Stimulated activated CD8-positive, alpha-beta memory T cell treated with anti-CD3 and anti-CD28 coated beads, Interleukin-15, amount 100 ng/mL, for 24 hours (primary cell): ENCODE data around the gene RNF4.

Experiments used
- DNase-seq: peaks from one replicate; pipeline ENCODE4 v3.0.0-alpha.2; 2020; ENCODE audit warnings: low read depth

RNF4 gene

DNA sequence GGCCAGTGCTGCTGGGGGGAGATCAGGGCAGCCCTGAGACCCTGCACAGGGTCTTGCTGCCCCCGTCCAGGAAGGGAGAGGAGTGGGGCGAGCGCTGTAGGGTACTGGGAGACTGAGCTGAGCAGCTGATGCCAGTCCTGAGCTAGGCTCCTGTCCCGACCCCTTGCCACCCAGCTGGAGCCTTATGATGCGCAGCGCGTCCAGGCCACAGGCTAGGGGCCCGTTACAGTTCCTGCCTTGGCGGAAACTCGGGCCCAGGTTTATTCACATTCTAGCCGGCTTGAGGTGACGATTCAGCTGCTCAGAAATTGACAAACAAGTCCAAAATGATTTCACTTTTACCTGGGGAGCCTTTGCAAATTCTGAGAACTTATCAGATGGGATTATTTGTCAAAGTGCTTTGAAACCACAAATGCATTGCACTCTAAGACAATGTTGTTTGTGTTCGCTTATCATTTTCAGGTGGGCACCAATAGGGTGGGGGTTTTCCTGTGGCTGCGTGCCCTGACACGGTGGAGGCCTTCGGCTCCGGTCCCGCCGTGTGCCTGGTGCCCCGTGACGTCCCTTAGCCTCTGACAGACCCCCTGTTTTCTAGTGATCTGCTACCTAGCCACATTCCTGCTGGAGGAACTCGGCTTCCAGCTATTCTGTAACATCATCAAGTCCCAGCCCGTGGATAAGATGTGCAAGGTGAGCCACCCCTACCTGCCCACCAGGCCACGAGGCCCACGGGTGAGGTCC lies 31.3 kb upstream of the RNF4 start:
- no peak for DNase-seq

DNA sequence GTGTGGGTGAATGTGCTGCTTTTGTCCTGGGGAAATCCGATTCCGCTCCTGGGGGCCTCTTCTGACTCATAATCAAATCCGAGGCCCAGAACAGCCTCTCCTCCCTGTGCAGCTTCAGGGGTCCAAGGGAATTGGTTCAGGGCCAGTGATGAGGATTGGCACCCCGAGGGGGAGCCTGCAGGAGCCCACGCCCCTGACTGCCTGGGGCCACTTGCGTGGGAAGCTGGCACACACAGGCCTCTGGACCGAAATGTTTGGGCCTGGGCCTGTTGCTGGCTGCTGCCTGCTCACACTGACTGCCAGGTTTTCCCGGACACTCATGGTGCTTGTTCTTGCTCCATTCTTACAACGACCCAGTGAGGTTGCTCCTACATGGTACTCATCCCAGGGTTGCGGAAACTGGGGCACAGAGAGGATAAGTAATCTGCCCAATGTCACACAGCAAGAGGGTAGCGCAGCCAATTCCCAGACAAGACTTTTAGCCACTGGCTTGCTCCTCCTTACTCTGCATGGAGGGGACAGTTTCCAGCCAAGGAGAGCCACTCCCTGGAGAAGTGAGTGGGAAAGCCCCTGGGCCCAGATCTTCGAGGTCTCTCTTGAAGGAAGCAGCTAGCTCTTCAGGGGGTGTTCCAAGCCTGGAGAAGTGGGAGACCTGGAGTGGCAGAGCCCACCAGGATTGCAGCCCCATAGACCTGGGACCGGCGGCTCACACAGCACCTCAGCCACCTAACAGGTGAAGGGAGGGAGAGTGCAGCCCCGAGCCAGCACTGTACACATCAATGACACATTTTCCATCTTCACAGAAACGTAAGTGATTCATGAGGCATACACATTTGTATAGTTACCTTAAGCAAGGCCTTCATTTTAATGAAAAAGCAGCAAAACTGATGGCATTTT lies 29.8 kb upstream of the RNF4 start:
- no peak for DNase-seq

- peak; percentile 28 for DNase-seq
Observed at GRCh38 chr4:2441393-2442174, 27.3 kb upstream of the RNF4 start.

DNA sequence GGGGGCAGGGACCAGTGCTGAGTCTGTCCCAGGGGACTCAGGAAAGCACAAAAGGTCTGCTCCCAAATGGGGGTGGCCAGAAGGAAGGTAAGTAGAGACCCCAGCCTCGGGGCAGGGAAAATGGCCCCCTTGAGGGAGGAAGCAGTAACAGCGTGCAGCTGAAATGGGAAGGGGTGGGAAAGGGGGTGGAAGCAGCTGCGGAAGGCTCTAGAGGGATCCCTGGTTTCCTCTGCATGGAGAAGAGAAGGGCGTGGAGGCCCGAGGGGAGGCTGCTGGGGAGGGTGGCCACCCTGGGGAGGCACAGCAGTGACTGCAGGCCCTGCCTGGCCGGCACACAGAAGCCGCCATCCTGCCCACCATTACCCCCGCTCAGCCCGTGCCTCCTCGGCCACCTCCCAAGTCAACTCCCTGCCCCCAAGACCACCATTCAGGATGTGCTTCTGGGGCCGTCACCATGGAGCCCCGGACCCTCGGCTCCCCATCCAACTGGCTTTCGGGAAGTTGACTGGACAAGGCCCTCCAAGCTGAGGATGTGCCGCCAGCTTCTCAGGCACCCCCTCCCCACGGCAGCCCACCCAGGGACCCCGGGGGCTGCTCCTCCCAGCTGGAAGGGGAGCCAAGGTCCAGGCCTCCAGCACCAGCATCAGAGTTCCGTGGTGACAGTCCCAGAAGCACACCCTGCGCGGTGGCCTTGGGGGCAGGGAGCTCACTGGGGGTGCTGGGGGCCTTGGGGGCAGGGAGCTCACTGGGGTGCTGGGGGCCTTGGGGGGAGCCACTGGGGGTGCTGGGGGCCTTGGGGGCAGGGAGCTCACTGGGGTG lies 26.5 kb upstream of the RNF4 start:
- no peak for DNase-seq

DNA sequence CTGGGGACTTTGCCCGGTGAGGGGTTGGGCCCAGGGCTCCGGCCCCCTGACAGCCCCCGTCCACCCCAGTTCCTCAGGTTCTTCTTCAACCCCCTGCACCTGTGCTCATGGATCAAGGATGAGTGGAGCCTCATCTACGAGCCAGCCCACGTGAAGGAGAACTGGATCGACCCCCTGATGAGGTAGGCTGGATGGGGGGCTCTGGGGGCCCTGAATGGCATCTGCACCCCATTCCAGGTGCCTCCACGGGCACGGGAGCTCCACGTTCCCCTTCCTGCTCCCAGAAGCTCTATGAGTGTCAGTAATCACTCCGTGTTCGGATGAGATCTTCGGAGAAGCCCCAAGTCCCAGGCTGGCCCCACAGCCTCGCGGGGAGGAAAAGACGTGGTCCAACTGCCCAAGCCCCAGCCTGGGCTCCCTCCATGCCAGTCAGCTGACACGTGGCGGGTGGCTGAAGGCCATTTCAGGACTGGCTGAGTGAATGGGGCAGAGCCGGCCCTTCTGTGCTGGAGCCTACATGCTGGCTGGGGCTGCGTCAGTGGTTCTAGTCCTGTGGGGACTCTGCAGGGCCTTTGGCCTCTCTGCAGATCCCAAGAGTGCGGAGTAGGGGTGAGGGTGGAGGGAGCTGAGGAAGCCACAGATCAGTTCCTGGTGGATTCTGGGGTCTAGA lies 25.7 kb upstream of the RNF4 start:
- no peak for DNase-seq

DNA sequence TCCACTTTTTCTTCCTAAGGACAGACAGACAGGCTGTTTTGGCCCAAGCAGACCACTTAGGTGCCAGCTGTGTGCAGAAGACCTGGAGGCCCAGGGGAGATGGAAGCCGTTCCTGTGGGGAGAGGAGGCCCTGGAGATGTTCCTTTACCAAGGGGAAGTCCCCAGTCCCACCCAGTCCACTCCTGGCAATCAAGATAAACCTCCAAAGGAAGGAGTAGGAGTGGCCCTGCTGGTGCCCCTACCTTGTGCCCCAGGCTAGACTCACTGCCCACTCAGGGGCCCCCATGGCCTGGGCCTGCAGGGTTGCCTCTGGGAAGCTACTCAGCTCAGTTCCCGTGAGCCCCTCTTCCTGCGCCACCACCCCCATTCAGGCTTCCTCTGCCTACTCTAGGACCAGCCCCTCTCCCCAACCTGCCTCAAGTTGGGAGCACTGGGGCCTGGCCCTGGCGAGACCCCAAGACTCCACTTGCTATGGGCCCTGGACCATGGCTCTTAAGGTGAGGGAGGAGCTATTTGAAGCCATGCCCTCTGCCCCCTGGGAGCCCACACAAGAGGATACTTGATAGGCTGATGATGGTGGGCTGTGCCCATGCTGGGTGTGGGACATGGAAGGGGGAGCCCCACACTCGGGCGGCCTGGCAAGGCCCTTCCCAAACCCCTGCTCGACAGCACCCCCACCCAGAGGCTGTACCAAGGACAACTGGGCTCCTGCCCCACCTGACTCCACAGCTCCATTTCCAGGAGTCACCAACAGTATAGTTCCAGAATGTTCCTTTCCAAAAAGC lies 24.8 kb upstream of the RNF4 start:
- no peak for DNase-seq

GRCh38 chr4:2445130-2445529 lies 23.8 kb upstream of the RNF4 start:
- no peak for DNase-seq

DNA sequence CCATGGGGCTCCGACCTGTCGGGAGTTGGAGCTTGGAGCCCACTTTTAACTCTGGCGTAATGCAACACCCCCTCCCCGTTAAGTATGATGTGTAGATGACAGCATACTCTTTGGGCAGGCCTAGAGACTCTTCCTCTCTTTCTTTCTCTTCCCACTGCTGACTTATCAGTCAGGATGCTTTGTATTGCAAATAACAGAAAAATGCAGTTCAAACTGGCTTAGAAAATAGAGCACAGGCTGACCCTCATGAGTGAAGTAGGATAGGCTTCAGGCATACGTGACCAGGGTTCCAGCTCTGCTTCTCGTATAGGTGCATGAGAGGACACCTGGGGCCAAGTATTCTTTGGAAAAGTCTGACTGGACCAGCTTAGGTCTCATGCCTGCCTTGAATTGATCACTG lies 23.3 kb upstream of the RNF4 start:
- DNase-seq, result no peak

DNA sequence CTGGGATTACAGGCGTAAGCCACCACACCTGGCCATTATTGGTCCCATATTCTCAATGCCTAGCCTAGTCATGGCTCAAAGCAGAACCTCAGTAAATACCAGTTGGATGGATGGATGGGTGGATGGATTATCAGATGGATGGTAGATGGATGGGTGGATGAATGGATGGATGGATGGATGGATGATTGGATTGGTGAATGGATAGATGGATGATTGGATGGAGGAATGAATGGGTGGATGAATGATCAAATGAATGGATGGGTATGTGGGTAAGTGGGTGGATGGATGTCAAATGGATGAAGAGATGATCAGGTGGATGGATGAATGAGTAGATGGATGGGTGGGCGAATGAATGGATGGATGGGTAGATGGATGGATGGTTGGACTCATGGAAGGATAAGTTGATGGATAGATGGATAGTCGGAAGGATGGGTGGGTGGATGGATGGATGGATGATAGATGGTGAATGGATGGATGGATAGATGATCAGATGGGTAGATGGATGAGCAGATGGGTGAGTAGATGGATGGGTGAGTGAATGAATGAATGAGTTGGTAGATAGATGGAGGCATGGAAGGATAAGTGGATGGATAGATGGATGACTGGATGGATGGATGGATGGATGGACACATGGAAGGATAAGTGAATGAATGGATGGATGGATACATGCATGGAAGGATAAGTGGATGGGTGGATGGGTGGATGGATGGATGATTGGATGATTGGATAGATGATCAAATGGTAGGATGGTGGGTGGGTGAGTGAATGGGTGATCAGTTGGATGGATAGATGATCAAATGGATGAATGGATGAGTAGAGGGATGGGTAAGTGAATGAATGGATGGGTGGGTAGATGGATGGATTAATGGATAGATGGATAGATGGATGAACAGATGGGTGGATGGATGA lies 22.0 kb upstream of the RNF4 start:
- DNase-seq, result no peak

DNA sequence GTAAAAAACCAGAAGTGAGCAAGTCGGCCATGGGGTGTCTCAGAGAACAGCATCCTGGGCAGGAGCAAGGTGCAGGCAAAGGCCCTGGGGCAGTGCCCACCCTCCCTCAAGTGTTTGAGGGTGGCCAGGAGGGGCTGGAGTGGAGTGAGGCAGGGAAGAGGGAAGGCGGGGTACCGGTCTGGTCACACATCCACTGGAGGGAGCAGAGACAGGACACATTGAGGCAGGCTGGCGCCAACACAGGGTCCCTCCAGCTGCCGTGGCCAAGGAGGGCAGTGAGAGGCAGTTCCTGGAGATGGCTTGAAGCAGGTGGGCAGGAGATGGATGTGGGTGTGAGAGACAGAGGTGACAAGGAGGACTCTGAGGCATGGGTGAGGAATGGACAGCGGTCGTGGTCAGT lies 20.3 kb upstream of the RNF4 start:
- DNase-seq, result no peak

- no peak for DNase-seq
Observed at GRCh38 chr4:2449051-2449450, 19.9 kb upstream of the RNF4 start.

DNA sequence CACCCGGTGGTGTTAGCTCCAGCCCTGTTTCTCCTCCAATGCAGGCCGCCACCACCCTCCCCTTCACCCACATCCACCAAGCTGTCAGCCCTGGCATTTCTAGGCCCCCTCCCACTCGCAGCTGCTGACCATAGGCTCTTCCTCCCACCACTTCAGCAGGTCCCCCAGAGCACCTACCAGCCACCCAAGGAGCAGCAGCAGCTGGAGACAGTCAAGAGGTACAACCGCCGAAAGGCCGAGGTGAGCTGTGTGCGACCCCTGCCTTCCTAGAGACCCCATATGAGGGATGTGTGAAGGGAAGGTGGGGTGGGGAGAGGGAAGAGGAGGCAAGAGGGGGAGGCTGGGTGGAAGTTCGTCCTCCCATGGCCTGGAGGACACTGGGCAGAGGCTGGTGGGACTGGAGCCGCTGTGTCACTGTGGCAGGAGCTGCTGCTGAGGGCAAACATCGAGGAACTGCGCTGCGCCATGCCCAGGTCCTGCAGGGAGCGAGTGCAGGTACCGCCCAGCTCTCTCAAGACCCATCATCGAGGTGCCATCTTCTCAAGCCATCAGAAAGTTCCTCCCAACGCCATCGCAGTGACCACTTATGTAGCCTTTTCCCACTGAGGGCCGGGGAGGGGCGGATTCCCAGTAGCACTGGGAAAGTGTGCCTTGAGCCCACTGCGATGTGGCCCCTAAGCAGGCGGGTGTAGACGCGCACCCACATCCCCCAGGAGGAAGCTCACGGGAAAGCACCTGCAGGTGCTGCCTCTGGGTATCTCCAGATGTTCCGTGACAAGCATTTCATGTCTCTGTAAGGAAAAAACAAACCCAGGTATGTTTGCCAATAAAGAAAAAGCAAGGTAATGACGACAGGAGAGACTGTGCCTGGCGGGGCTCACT lies 19.2 kb upstream of the RNF4 start:
- DNase-seq, result no peak

- DNase-seq, result no peak
Observed at GRCh38 chr4:2450394-2451035, 18.4 kb upstream of the RNF4 start.

DNA sequence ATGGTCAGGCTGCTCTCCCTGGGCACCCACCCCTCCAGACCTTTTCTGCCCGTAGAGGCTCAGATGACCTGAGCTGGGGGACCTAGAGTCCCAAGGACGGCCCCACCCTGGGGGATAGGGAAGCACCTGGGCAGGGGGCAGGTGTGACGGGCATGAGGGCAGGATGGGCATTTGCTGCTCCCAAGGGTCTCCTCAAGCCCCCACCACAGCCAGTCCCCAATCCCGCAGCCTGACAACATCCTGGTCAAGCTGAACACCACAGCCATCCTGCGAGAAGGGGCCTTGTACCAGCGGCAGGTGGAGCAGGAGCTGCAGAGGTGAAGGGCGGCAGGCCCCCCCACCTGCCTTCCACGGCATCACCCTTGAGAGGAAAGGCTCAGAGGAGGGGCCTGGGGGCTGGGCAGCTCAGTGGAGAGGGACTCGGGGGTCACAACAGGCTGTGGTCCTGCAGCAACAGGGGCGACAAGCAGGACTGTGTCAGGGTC lies 17.8 kb upstream of the RNF4 start:
- no peak for DNase-seq

DNA sequence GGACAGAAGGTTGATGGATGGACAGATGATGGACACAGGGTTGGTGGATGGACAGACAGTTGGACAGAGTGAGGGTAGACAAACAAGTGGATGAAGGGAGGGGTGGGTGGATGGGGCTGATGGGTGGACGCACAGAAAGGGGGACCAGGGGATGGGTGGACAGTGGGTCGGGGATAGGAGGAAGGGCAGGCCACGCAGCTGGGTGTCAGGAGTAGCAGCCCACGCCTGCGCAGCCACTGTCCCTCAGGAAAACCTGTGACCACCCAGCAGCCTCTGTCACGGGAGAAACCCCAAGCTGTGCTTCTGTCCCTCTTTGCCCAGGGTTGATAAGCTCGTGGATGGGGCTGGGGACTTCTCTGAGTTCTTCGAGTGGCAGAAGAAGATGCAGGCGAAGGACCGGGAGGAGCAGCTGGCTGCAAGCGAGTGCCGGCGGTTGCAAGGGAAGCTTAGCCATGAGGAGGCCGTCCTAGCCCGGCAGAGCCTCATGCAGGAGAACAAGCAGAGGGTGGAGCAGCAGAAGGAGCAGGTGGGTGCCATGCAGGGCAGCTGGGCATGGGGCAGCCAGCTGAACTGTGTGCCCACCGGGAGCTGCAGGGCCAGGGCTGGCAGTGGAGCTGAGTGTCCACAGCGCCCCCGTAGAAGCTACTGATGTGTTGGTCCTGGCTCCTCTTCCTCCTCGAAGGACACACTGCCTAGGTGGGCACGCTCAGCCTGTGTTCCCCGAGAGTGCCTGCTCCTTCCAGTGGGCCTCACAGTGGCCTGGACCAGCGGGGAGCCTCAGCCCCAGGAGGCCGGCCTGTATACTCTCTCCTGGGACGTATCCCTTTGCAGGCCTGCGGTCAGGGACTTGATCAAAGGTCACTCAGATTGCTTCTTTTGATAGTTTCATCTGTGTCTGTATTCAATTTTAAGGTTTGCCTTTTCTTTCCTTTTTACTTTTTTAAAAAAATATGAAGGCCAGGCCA lies 16.8 kb upstream of the RNF4 start:
- DNase-seq, result no peak
